ENCODE results near the gene ACTN1. TPM values are rescaled to one million over a fixed set of nuclear protein-coding genes. Genes with fewer than 3 reads are reported as not detected.

ACTN1 gene
- total and polyA plus RNA-seq, 2 of the 8 experiments (the other 6 are each of a cell fraction or from before 2014, with no cell fraction given): 236 to 262 TPM

DNA sequence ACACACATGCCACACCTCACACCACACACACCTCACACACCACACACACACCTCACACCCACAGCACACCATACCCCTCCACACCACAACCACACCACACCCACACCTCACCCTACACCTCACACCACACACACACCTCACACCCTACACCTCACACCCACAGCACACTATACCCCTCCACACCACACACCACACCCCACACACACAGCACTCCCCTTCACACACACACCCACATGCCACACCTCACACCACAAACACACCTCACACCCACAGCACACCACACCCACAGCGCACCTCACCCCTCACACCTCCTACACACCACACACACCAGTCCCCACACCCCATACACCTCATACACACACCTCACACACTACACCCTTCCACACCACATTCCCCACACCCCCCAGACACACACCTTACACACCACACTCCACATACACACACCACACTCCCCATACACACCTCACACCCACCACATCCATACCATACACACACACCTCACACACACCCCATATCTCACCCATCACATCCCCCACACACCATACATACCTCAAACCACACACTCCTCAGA, 80.0 kb downstream of the ACTN1 start:
- TF ChIP-seq, protein P1, sequence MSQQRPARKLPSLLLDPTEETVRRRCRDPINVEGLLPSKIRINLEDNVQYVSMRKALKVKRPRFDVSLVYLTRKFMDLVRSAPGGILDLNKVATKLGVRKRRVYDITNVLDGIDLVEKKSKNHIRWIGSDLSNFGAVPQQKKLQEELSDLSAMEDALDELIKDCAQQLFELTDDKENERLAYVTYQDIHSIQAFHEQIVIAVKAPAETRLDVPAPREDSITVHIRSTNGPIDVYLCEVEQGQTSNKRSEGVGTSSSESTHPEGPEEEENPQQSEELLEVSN (IDR thresholded peaks at IDR 0.05): no peak
- peak; percentile 60; the same call in 1 of the 2 replicates for TF ChIP-seq POLR2AphosphoS5 (IDR thresholded peaks at IDR 0.05; ENCODE audit: low read depth, low read length)
- POLR2A ChIA-PET (ENCODE audit: partially characterized antibody): interaction anchor here (0.7 to 0.9 kb wide), 2 partner anchors 8 to 9 kb away, joined by 3 to 4 read pairs; no protein-coding TSS in a partner anchor
- CTCF ChIA-PET (ENCODE audit: partially characterized antibody): interaction anchor here (0.9 to 3.9 kb wide), 3 partner anchors 11 to 12 kb away, joined by 3 to 22 read pairs (median 4); no protein-coding TSS in a partner anchor
- DNase-seq (ENCODE audit: low read depth in 1 of 2, low spot score in 2 of 2) (no peak), FAIRE-seq (no peak)
- no peak overlapping the region for H3K4me2 ChIP-seq (ENCODE audit: insufficient read depth in 1 of 2, low read depth in 2 of 2, low read length in 2 of 2)
- H4K8ac ChIP-seq (ENCODE audit: extremely low read depth, insufficient read depth, low read length): peak overlapping the region; percentile 53; the same call in 1 of the 2 replicates
- no peaks in the 10 kb centered on the region for H3K4me1 ChIP-seq (replicated peaks in 1 of 4; ENCODE audit: control insufficient read depth in 3 of 4, insufficient read depth in 4 of 4, low read length in 3 of 4)
- H2BK5ac ChIP-seq (ENCODE audit: low read depth, low read length): peak overlapping the region; percentile 26; the same call in 1 of the 2 replicates
- no peak overlapping the region for H3K27ac ChIP-seq (ENCODE audit: low read depth, low read length)
- no peak overlapping the region; a peak in 1 of 7 replicates for H3K9ac ChIP-seq (replicated peaks in 1 of 4; ENCODE audit: extremely low read depth in 1 of 4, low read depth in 3 of 4, low read length in 3 of 4)
- peaks cover 16 to 64% (median 40%) of the 10 kb centered on the region in 4 experiments for H3K36me3 ChIP-seq (ENCODE audit: control insufficient read depth in 2 of 4, insufficient read depth in 4 of 4, low read length in 3 of 4)
- no peak overlapping the region for H2BK15ac ChIP-seq (ENCODE audit: low read length)
- H3K27me3 ChIP-seq (replicated peaks in 1 of 4; ENCODE audit: control insufficient read depth in 3 of 4, extremely low read depth in 1 of 4, insufficient read depth in 3 of 4, low read length in 3 of 4): no peaks in the 10 kb centered on the region
- no peak overlapping the region for H4K5ac ChIP-seq (ENCODE audit: insufficient read length, low read depth, low read length)
- no peak overlapping the region for H2AK5ac ChIP-seq (ENCODE audit: low read depth, low read length)
- H3K79me1 ChIP-seq (ENCODE audit: low read depth, low read length): peaks cover 3% of the 10 kb centered on the region
- H4K91ac ChIP-seq (replicated peaks; ENCODE audit: insufficient read length, low read length): peak overlapping the region; percentile 53
- H2AFZ ChIP-seq (ENCODE audit: low read length): no peak overlapping the region
- H3K79me2 ChIP-seq (ENCODE audit: control insufficient read depth in 1 of 2, insufficient read depth in 2 of 2, low read length in 2 of 2): no peaks in the 10 kb centered on the region
- no peak overlapping the region for H3K4ac ChIP-seq (replicated peaks; ENCODE audit: insufficient read length, low read depth, low read length)
- H3K9me3 ChIP-seq (ENCODE audit: insufficient read depth in 2 of 2, low read depth in 1 of 2, low read length in 1 of 2): no peaks in the 10 kb centered on the region
- 77% methylated on average over 1 of the region's 1 CpG; no CpG with 5 or more reads in 1 of the 2 experiments for WGBS, 2 experiments (ENCODE audit: extremely low coverage in 1 of 2, insufficient coverage in 1 of 2, insufficient read length in 1 of 2, insufficient replicate concordance in 2 of 2, low coverage in 1 of 2, low lambda C conversion rate in 2 of 2, missing lambda C conversion rate in 1 of 2)
- H2BK12ac ChIP-seq (ENCODE audit: low read depth, low read length): 0 out of 2 replicates have a peak overlapping the region, but pooled peaks have one; percentile 68
- H3K14ac ChIP-seq (ENCODE audit: insufficient read length): no peak overlapping the region
- peaks cover 9% of the 10 kb centered on the region; the same call in 1 of the 2 replicates for H3K23me2 ChIP-seq (ENCODE audit: low read depth, low read length)
- H3K23ac ChIP-seq (ENCODE audit: insufficient read length): no peak overlapping the region
- no peak overlapping the region for H3K4me3 ChIP-seq (ENCODE audit: extremely low read depth in 1 of 4, insufficient read depth in 2 of 4, low read depth in 3 of 4, low read length in 4 of 4)
- no peak overlapping the region for H2BK120ac ChIP-seq (replicated peaks; ENCODE audit: low read depth, low read length)
- peak overlapping the region; percentile 94 for H3K56ac ChIP-seq (replicated peaks; ENCODE audit: insufficient read length, low read depth, low read length)
- peaks cover 0 to 12% of the 10 kb centered on the region in 2 experiments for H4K20me1 ChIP-seq (replicated peaks in 1 of 2; ENCODE audit: control insufficient read depth in 1 of 2, insufficient read depth in 2 of 2, low read length in 2 of 2)
- H2BK20ac ChIP-seq (ENCODE audit: low read length): no peak overlapping the region
- H3K18ac ChIP-seq (ENCODE audit: extremely low read depth, low read length): no peak overlapping the region

All from H1 (cell line).